Tibial artery (tissue), 4 donors: ENCODE results near the gene TGFB1.
"Not testable (repeated sequence)": the region's sequence is repeated elsewhere in the genome, so short reads cannot be mapped to it uniquely, and the experiment has no call there.

Source experiments
- DNase-seq, 2 donors: peaks; one replicate each; pipeline ENCODE4 v3.0.0-alpha.2; 2019
- H3K27ac ChIP-seq, 2 donors: fragments of 200-600 bp; sonication (generic) in 1 of 2; 1 replicate in 1 of 2; 2 replicates in 1 of 2; pipeline ENCODE4 v1.5.1; 2018 to 2019; ENCODE audit warnings: mild to moderate bottlenecking in 1 of 2
- H3K27me3 ChIP-seq, 2 donors: fragments of 200-600 bp; sonication (generic) in 1 of 2; one replicate each; pipeline versions ENCODE4 v1.5.1 to v1.6.0; 2016 to 2019
- H3K36me3 ChIP-seq, 3 donors: fragments of 200-600 bp; sonication (generic) in 2 of 3; one replicate each; pipeline ENCODE4 v1.5.1; 2016 to 2019; ENCODE audit warnings: mild to moderate bottlenecking in 2 of 3
- H3K4me1 ChIP-seq, 4 donors: fragments of 200-600 bp; sonication (generic) in 2 of 4; 1 replicate in 3 of 4; 2 replicates in 1 of 4; pipeline ENCODE4 v1.5.1; 2016 to 2019
- H3K4me3 ChIP-seq, 2 donors: fragments of 200-600 bp; sonication (generic) in 1 of 2; 1 replicate in 1 of 2; 2 replicates in 1 of 2; pipeline ENCODE4 v1.5.1; 2018 to 2019; ENCODE audit warnings: mild to moderate bottlenecking in 2 of 2
- H3K9me3 ChIP-seq, 3 donors: fragments of 200-600 bp; sonication (generic) in 1 of 3; one replicate each; pipeline ENCODE4 v1.5.1; 2016 to 2019
- intact Hi-C: fragments of 100-400 bp; cut with DNase I; formaldehyde crosslinking; loops from one replicate; pipeline ENCODE4 v1.15.0; 2023; ENCODE audit warnings: low total_unique reads
- TF ChIP-seq, protein P1 (sequence below), 2 experiments: fragments of 200-600 bp in 1 of 2; fragments of 450-650 bp in 1 of 2; IDR thresholded peaks; one replicate each; pipeline ENCODE4 v1.5.1; 2017 to 2019; ENCODE audit warnings: antibody characterized with exemption in 2 of 2, mild to moderate bottlenecking in 1 of 2, moderate library complexity in 1 of 2

The TGFB1 gene

GRCh38 chr19:41350735-41351338, 2.9 kb downstream of the TGFB1 start:
- peak overlapping the region; percentile 83 to 96 for H3K4me3 ChIP-seq
- TF ChIP-seq, protein P1, sequence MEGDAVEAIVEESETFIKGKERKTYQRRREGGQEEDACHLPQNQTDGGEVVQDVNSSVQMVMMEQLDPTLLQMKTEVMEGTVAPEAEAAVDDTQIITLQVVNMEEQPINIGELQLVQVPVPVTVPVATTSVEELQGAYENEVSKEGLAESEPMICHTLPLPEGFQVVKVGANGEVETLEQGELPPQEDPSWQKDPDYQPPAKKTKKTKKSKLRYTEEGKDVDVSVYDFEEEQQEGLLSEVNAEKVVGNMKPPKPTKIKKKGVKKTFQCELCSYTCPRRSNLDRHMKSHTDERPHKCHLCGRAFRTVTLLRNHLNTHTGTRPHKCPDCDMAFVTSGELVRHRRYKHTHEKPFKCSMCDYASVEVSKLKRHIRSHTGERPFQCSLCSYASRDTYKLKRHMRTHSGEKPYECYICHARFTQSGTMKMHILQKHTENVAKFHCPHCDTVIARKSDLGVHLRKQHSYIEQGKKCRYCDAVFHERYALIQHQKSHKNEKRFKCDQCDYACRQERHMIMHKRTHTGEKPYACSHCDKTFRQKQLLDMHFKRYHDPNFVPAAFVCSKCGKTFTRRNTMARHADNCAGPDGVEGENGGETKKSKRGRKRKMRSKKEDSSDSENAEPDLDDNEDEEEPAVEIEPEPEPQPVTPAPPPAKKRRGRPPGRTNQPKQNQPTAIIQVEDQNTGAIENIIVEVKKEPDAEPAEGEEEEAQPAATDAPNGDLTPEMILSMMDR (IDR thresholded peaks at IDR 0.05), result no peak
- no peaks in the 10 kb centered on the region for H3K27me3 ChIP-seq
- H3K27ac ChIP-seq, result peak overlapping the region; percentile 89
- intact Hi-C loops, result loop anchor here (5.0 kb wide), 1 partner anchor 39 kb away; the partner anchor contains the start of gene CCDC97
- DNase-seq, result no peak
- H3K36me3 ChIP-seq, result peaks cover 0 to 23% (median 23%) of the 10 kb centered on the region in 3 donors
- no peaks in the 10 kb centered on the region for H3K9me3 ChIP-seq
- peaks cover 0 to 35% (median 16%) of the 10 kb centered on the region in 4 donors for H3K4me1 ChIP-seq

DNA sequence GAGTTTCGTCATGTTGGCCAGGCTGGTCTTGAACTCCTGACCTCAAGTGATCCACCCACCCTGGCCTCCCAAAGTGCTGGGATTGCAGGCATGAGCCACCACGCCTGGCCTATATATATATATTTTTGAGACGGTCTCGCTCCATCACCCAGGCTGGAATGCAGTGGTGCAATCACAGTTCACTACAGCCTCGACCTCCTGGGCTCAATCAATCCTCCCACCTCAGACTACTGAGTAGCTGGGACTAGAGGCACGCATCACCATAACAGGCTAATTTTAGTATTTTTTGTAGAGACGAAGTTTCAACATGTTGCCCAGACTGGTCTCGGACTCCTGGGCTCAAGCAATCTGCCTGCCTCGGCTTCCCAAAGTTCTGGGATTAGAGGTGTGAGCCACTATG, 6.8 kb downstream of the TGFB1 start:
- intact Hi-C loops, H3K4me3 ChIP-seq, H3K27me3 ChIP-seq, H3K27ac ChIP-seq, DNase-seq, H3K9me3 ChIP-seq: not testable (repeated sequence)
- peaks cover 0 to 15% (median 11%) of the 10 kb centered on the region in 4 donors for H3K4me1 ChIP-seq
- H3K36me3 ChIP-seq, result peaks cover 26 to 59% (median 58%) of the 10 kb centered on the region in 3 donors

- TF ChIP-seq, protein P1 (IDR thresholded peaks at IDR 0.05), result no peak
- no peak for DNase-seq
- Histone ChIP-seq H3K9me3 (no peaks in the 10 kb centered on the region), H3K4me3 (no peak overlapping the region), H3K4me1 (no peaks in the 10 kb centered on the region), H3K27me3 (no peaks in the 10 kb centered on the region), H3K27ac (no peak overlapping the region), H3K36me3 (peaks cover 31 to 80% (median 77%) of the 10 kb centered on the region in 3 donors)
- intact Hi-C loops, result no loop called here
Measured at GRCh38 chr19:41344162-41344561, 9.6 kb downstream of the TGFB1 start.

- peaks cover 34 to 85% (median 82%) of the 10 kb centered on the region in 3 donors for H3K36me3 ChIP-seq
- intact Hi-C loops, result no loop called here
Measured at GRCh38 chr19:41341669-41342490, 11.8 kb downstream of the TGFB1 start.

DNA sequence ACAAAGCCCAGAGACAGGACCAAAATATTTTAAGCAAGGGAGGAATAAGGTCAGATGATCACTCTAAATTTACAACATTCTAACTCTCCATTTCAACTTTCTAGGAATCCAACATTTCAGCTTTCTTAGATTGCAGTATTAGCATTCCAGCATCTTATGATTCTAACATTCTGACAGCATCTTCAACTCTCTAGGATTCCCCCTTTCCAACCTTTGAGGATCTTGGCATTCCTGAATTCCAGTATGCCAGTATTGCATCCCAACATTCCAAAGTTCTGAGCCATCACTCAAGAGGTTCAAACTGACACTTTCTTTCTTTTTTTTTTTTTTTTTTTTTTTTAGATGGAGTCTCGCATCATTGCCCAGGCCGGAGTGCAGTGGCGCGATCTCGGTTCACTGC, 13.8 kb downstream of the TGFB1 start:
- no peaks in the 10 kb centered on the region for H3K27me3 ChIP-seq
- no peak for DNase-seq
- H3K27ac ChIP-seq, result no peak overlapping the region
- TF ChIP-seq, protein P1 (IDR thresholded peaks at IDR 0.05), result no peak
- peaks cover 29 to 80% (median 71%) of the 10 kb centered on the region in 3 donors for H3K36me3 ChIP-seq
- H3K9me3 ChIP-seq, result no peaks in the 10 kb centered on the region
- no peaks in the 10 kb centered on the region for H3K4me1 ChIP-seq
- intact Hi-C loops, result no loop called here
- H3K4me3 ChIP-seq, result no peak overlapping the region

More at GRCh38 chr19:41341669-41342490, 11.8 kb downstream of the TGFB1 start:
- Histone ChIP-seq H3K27ac (no peak overlapping the region), H3K9me3 (no peaks in the 10 kb centered on the region), H3K4me3 (no peak overlapping the region), H3K4me1 (no peaks in the 10 kb centered on the region), H3K27me3 (no peaks in the 10 kb centered on the region)
- TF ChIP-seq, protein P1 (IDR thresholded peaks at IDR 0.05), result no peak
- no peak for DNase-seq

DNA sequence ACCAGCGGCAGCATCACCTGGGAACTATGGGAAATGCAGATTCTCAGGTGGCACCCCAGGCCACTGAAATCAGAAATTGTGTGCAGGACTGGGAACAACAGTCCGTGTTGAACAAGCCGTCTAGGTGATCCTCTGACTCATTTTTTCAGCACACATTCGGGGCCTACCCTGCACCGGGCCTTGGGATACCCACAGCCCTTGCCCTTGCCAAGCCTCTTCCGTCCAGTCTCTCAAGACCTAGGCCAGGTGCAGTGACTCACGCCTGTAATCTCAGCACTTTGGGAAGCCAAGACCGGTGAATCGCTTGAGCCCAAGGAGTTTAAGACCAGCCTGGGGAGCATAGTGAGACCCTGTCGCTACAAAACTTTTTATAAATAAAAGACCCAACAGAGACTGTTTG, 18.3 kb downstream of the TGFB1 start:
- intact Hi-C loops, result no loop called here
- no peak overlapping the region for H3K4me3 ChIP-seq
- no peak for DNase-seq
- no peaks in the 10 kb centered on the region for H3K4me1 ChIP-seq
- no peaks in the 10 kb centered on the region for H3K9me3 ChIP-seq
- TF ChIP-seq, protein P1 (IDR thresholded peaks at IDR 0.05), result no peak
- no peak overlapping the region for H3K27ac ChIP-seq
- peaks cover 19 to 60% (median 52%) of the 10 kb centered on the region in 3 donors for H3K36me3 ChIP-seq
- H3K27me3 ChIP-seq, result no peaks in the 10 kb centered on the region
